ENCODE measurements around the gene SLC22A23.
"Not testable (repeated sequence)": the region's sequence is repeated elsewhere in the genome, so short reads cannot be mapped to it uniquely, and the experiment has no call there.

SLC22A23 gene

GRCh38 chr6:3259491-3259958, 197.3 kb downstream of the SLC22A23 start:
- DNase-seq, result peak; percentile 61

- DNase-seq, result peak; percentile 98
Observed at GRCh38 chr6:3258720-3259490, 197.9 kb downstream of the SLC22A23 start, which contains the start of gene PSMG4. Gene PSMG4, plus strand, starts transcription at chr6:3258947. Its CDS starts 76 bp downstream, at chr6:3259023.

- DNase-seq, result no peak
Observed at GRCh38 chr6:3258201-3258600, 198.6 kb downstream of the SLC22A23 start.

GRCh38 chr6:3253597-3253961, 203.3 kb downstream of the SLC22A23 start:
- no peak for DNase-seq

- DNase-seq, result no peak
Observed at GRCh38 chr6:3252861-3253596, 203.8 kb downstream of the SLC22A23 start.

GRCh38 chr6:3252369-3252768, 204.5 kb downstream of the SLC22A23 start:
- DNase-seq, result no peak

GRCh38 chr6:3251462-3252314, 205.2 kb downstream of the SLC22A23 start:
- DNase-seq, result peak; percentile 89

GRCh38 chr6:3250231-3250675, 206.6 kb downstream of the SLC22A23 start:
- peak; percentile 69 for DNase-seq

- DNase-seq, result no peak
Observed at GRCh38 chr6:3249821-3250220, 207.0 kb downstream of the SLC22A23 start.

GRCh38 chr6:3247255-3248146, 209.3 kb downstream of the SLC22A23 start:
- peak; percentile 82 for DNase-seq

- DNase-seq, result no peak
Observed at GRCh38 chr6:3245216-3245615, 211.6 kb downstream of the SLC22A23 start.

GRCh38 chr6:3244832-3245161, 212.1 kb downstream of the SLC22A23 start:
- DNase-seq, result not testable (repeated sequence)

GRCh38 chr6:3244003-3244831, 212.6 kb downstream of the SLC22A23 start:
- DNase-seq, result peak; percentile 9

- no peak for DNase-seq
Observed at GRCh38 chr6:3242768-3243167, 214.1 kb downstream of the SLC22A23 start.

- not testable (repeated sequence) for DNase-seq
Observed at GRCh38 chr6:3241745-3242144, 215.1 kb downstream of the SLC22A23 start.

- peak; percentile 23 for DNase-seq
Observed at GRCh38 chr6:3240595-3240994, 216.3 kb downstream of the SLC22A23 start.

- DNase-seq, result peak; percentile 9
Observed at GRCh38 chr6:3239110-3239830, 217.6 kb downstream of the SLC22A23 start.

- DNase-seq, result no peak
Observed at GRCh38 chr6:3237761-3238662, 218.8 kb downstream of the SLC22A23 start.

GRCh38 chr6:3236005-3236404, 220.8 kb downstream of the SLC22A23 start:
- DNase-seq, result no peak

Data from right forelimb (tissue), 1 donor.